IMR-90 (cell line): Measurements from ENCODE around the gene HVCN1. TPM values are rescaled to one million over a fixed set of nuclear protein-coding genes. Genes with fewer than 3 reads are reported as not detected.

Experiments used
- ATAC-seq: fragments of 200-7000 bp; cut with Tn5 transposase; 2 replicates; pipeline ENCODE4 v1.9.1; 2020; ENCODE audit warnings: low read depth, mild to moderate bottlenecking, moderate library complexity
- BruUV-seq: library from RNA; stranded (reverse); fragments of 400-500 nt; replicated peaks from 2 replicates; lab custom pipeline; 2021; lab: Mats Ljungman, UMichigan
- CTCF ChIA-PET: fragments of 300-600 bp; formaldehyde crosslinking; extraction: SDS; loops from one replicate; lab custom pipeline; 2021; ENCODE audit warnings: antibody characterized with exemption; lab: Yijun Ruan, JAX
- POLR2A ChIA-PET: fragments of 300-600 bp; sonication (Branson Sonifier 250); formaldehyde crosslinking; loops from one replicate; lab custom pipeline; 2022; ENCODE audit warnings: antibody characterized with exemption; ENCODE audit not compliant: unreplicated experiment; lab: Charles Lee
- DNase-seq: peaks from one replicate; pipeline ENCODE4 v3.0.0; 2013
- H2AFZ ChIP-seq: replicated peaks from 2 replicates; pipeline ENCODE3; 2013; ENCODE audit warnings: low read length, mild to moderate bottlenecking; ENCODE audit not compliant: poor library complexity
- H2AK5ac ChIP-seq: 2 replicates; pipeline ENCODE4 v1.6.1; 2013; ENCODE audit warnings: low read depth, low read length, inconsistent platforms
- H2AK9ac ChIP-seq: replicated peaks from 2 replicates; pipeline ENCODE3; 2013; ENCODE audit warnings: mild to moderate bottlenecking, low read depth, low read length, moderate library complexity; ENCODE audit not compliant: poor library complexity
- H2BK120ac ChIP-seq: 2 replicates; pipeline ENCODE4 v1.6.1; 2013; ENCODE audit warnings: low read depth, low read length, inconsistent platforms
- H2BK15ac ChIP-seq: 3 replicates; pipeline ENCODE4 v1.6.1; 2013; ENCODE audit warnings: low read depth, low read length, inconsistent platforms
- H2BK20ac ChIP-seq: 2 replicates; pipeline ENCODE4 v1.6.1; 2013; ENCODE audit warnings: low read depth, mild to moderate bottlenecking, inconsistent platforms, low read length, moderate library complexity
- H2BK5ac ChIP-seq: 2 replicates; pipeline ENCODE4 v1.6.1; 2013; ENCODE audit warnings: mild to moderate bottlenecking, low read depth, low read length, inconsistent platforms; ENCODE audit not compliant: poor library complexity, severe bottlenecking
- H3K14ac ChIP-seq: replicated peaks from 2 replicates; pipeline ENCODE4 v1.6.1; 2013; ENCODE audit warnings: low read depth, low read length, inconsistent platforms
- H3K18ac ChIP-seq: 2 replicates; pipeline ENCODE4 v1.6.1; 2013; ENCODE audit warnings: low read depth, low read length, control low read depth
- H3K23ac ChIP-seq: 2 replicates; pipeline ENCODE4 v1.6.1; 2013; ENCODE audit warnings: low read depth, low read length, inconsistent platforms
- H3K27ac ChIP-seq: 2 replicates; pipeline ENCODE4 v1.5.1; 2013; ENCODE audit warnings: mild to moderate bottlenecking, control low read depth, low read length; ENCODE audit not compliant: insufficient read depth
- H3K27me3 ChIP-seq: 2 replicates; pipeline ENCODE4 v1.6.1; 2013; ENCODE audit warnings: low read length; ENCODE audit not compliant: control insufficient read depth, insufficient read depth
- H3K36me3 ChIP-seq: 2 replicates; pipeline ENCODE4 v1.6.1; 2013; ENCODE audit warnings: low read length, mixed read lengths; ENCODE audit not compliant: control insufficient read depth, insufficient read depth
- H3K4ac ChIP-seq: 2 replicates; pipeline ENCODE4 v1.6.1; 2013; ENCODE audit warnings: low read depth, low read length, inconsistent platforms
- H3K4me1 ChIP-seq: 2 replicates; pipeline ENCODE4 v1.6.1; 2013; ENCODE audit warnings: low read length, mixed read lengths; ENCODE audit not compliant: control insufficient read depth, insufficient read depth
- H3K4me2 ChIP-seq: 2 replicates; pipeline ENCODE4 v1.6.1; 2013; ENCODE audit warnings: low read depth, mild to moderate bottlenecking, control low read depth, low read length, moderate library complexity
- H3K4me3 ChIP-seq: 2 replicates; pipeline ENCODE4 v1.5.1; 2013; ENCODE audit warnings: low read depth, mild to moderate bottlenecking, control low read depth, low read length, moderate library complexity; ENCODE audit not compliant: insufficient read depth
- H3K56ac ChIP-seq: 2 replicates; pipeline ENCODE4 v1.6.1; 2013; ENCODE audit warnings: low read length, inconsistent platforms; ENCODE audit not compliant: insufficient read depth; ENCODE audit errors: extremely low read depth
- H3K79me1 ChIP-seq, 2 experiments: 2 replicates each; pipeline ENCODE4 v1.6.1; 2013; ENCODE audit warnings: low read length in 2 of 2, inconsistent platforms in 1 of 2, low read depth in 1 of 2
- H3K9ac ChIP-seq: 2 replicates; pipeline ENCODE4 v1.6.1; 2013; ENCODE audit warnings: low read depth, low read length, control low read depth
- H3K9me1 ChIP-seq: 2 replicates; pipeline ENCODE4 v1.6.1; 2013; ENCODE audit warnings: low read length, inconsistent platforms; ENCODE audit not compliant: insufficient read depth
- H3K9me3 ChIP-seq: 2 replicates; pipeline ENCODE4 v1.6.1; 2013; ENCODE audit warnings: low read length; ENCODE audit not compliant: control insufficient read depth, insufficient read depth
- H4K20me1 ChIP-seq: 2 replicates; pipeline ENCODE4 v1.6.1; 2013; ENCODE audit warnings: low read length, inconsistent platforms; ENCODE audit not compliant: insufficient read depth
- H4K5ac ChIP-seq: 2 replicates; pipeline ENCODE4 v1.6.1; 2013; ENCODE audit warnings: mild to moderate bottlenecking, low read depth, low read length, control low read depth
- H4K8ac ChIP-seq, 2 experiments: 2 replicates each; pipeline ENCODE4 v1.6.1; 2013; ENCODE audit warnings: low read depth in 2 of 2, low read length in 2 of 2, control low read depth in 1 of 2, inconsistent platforms in 1 of 2
- H4K91ac ChIP-seq: 2 replicates; pipeline ENCODE4 v1.6.1; 2013; ENCODE audit warnings: low read depth, low read length, inconsistent platforms; ENCODE audit not compliant: insufficient read depth
- MAZ ChIP-seq: IDR thresholded peaks from 2 replicates; pipeline ENCODE4 v1.6.1; 2012; ENCODE audit warnings: low read depth, mild to moderate bottlenecking, low read length, improper control_type of control experiment, moderate library complexity, borderline replicate concordance
- NFE2L2 ChIP-seq: fragments of 150-350 bp; IDR thresholded peaks from 2 replicates; pipeline ENCODE4 v1.6.1; 2016; ENCODE audit warnings: low read depth, mild to moderate bottlenecking, low read length
- RCOR1 ChIP-seq: IDR thresholded peaks from 2 replicates; pipeline ENCODE4 v1.6.1; 2012; ENCODE audit warnings: mild to moderate bottlenecking, low read length, improper control_type of control experiment; ENCODE audit not compliant: insufficient replicate concordance
- WGBS, 2 experiments: methylation state at CpG; one replicate each; pipeline versions ENCODE4 v1.1.5 to v1.1.7; 2013; ENCODE audit warnings: missing lambda C conversion rate in 2 of 2; ENCODE audit not compliant: insufficient read length in 1 of 2; ENCODE audit errors: extremely low coverage in 2 of 2; 5-methylcytosine and 5-hydroxymethylcytosine counted together
- dilution Hi-C: fragments of 300-500 bp; cut with HindIII; formaldehyde crosslinking; loops from one replicate; pipeline ENCODE4 v1.14.3; 2018; ENCODE audit warnings: low sequenced_read_pairs; ENCODE audit not compliant: unreplicated experiment
- in situ Hi-C: fragments of 300-500 bp; cut with MboI; formaldehyde crosslinking; loops from 3 replicates; pipeline ENCODE4 v1.14.3; 2019; ENCODE audit warnings: low sequenced_read_pairs, inconsistent platforms, mixed read lengths
- intact Hi-C: fragments of 100-400 bp; cut with micrococcal nuclease; formaldehyde crosslinking; loops from 2 replicates; pipeline ENCODE4 v1.10.0; 2022
- polyA plus RNA-seq, 3 experiments: library from polyadenylated mRNA; depleted of rRNA; stranded (reverse); fragments of >200 nt; gene quantifications; 2 replicates each; pipeline ENCODE4 v1.2.3, GENCODE V29; 2012; ENCODE audit warnings: low replicate concordance in 1 of 3
- total RNA-seq: library from RNA; depleted of rRNA; stranded (reverse); fragments of >200 nt; gene quantifications from 2 replicates; pipeline ENCODE4 v1.2.3, GENCODE V29; 2012

HVCN1 gene
- total and polyA plus RNA-seq, 2 of the 4 experiments (the other 2 are of a cell fraction) = 1.9 to 2.0 TPM

DNA sequence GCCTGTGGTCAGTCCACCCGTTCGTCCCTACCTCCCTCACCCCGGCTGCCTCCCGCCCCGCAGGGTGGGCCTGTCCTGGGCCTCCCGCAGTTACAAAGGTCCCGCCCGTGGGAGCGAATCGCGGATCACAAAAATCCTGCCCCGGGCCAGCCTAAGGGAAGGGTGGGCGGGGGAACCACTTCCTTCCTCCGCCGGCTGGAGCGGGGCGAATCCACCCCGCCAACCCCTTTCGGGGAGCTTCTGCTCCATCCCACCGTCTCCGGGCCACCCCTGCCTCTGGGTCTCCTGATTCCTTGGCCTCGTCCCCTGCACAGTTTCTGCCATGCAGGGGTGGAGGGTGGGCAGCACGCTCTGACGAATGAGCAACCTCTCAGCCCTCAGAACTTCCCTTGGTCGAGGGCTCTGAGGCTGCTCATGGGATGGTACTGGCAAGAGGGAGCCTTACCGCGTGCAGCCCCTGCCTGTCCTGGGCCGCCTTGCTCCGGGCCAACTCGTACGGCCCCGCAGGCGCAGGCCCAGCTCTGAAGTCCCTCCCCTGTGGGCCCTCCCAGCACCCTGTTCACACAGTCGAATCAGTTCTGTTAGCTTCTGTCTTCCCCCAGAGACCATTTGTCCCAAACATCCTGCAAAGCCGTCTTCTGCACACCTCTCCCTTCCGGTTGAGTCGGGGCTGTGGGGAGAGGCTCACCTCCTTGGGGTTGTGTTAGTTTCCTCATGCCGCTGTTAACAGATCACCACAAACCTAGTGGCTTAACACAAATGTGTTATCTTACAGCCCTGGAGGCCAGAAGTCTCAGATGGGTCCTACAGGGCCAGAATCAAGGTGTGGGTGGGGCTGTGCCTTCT is 589 bp upstream of the HVCN1 start:
- H2BK15ac ChIP-seq = no peak overlapping the region
- H4K5ac ChIP-seq = peak overlapping the region; percentile 90; the same call in 1 of the 2 replicates
- H3K18ac ChIP-seq = no peak overlapping the region; the same call in 1 of the 2 replicates
- H2AK5ac ChIP-seq = no peak overlapping the region
- peak overlapping the region; percentile 58; the same call in 1 of the 2 replicates for H3K14ac ChIP-seq
- TF ChIP-seq NFE2L2 = no peak
- no peak for TF ChIP-seq RCOR1
- TF ChIP-seq MAZ = no peak
- no peaks in the 10 kb centered on the region for H3K36me3 ChIP-seq
- peaks cover 3% of the 10 kb centered on the region; the same call in 1 of the 2 replicates for H3K9me3 ChIP-seq
- no peak for DNase-seq
- H4K20me1 ChIP-seq = no peaks in the 10 kb centered on the region
- CTCF ChIA-PET = no interaction called here
- peaks cover 7% of the 10 kb centered on the region; the same call in 1 of the 2 replicates for H3K4me1 ChIP-seq
- H4K8ac ChIP-seq = peak overlapping the region; percentile 64 to 80; a peak in 2 of 4 replicates
- in situ Hi-C loops = no loop called here
- H3K27ac ChIP-seq = no peak overlapping the region
- H4K91ac ChIP-seq = no peak overlapping the region
- H2BK120ac ChIP-seq = no peak overlapping the region
- no peak overlapping the region for H2BK20ac ChIP-seq
- no peaks in the 10 kb centered on the region for H3K9me1 ChIP-seq
- H2BK5ac ChIP-seq = no peak overlapping the region
- WGBS, 2 experiments = 17% methylated on average over 10 of the region's 38 CpGs; no CpG with 5 or more reads in 1 of the 2 experiments
- H3K4me3 ChIP-seq = peak overlapping the region; percentile 45
- H3K9ac ChIP-seq = peak overlapping the region; percentile 42
- H2AFZ ChIP-seq = peak overlapping the region; percentile 94
- H3K23ac ChIP-seq = no peak overlapping the region
- H3K4me2 ChIP-seq = peak overlapping the region; percentile 47
- ATAC-seq = peak; percentile 72
- no TSS peak for BruUV-seq
- H3K27me3 ChIP-seq = peaks cover 32% of the 10 kb centered on the region
- peak overlapping the region; percentile 69 for H3K4ac ChIP-seq
- H3K56ac ChIP-seq = no peak overlapping the region
- no peaks in the 10 kb centered on the region for H3K79me1 ChIP-seq
- dilution Hi-C loops = no loop called here
- POLR2A ChIA-PET = interaction anchor here (0.7 kb wide), 1 partner anchor 982 kb away, joined by 3 read pairs; no protein-coding TSS in a partner anchor
- intact Hi-C loops = no loop called here
- peak overlapping the region; percentile 69 for H2AK9ac ChIP-seq
